Neural cell (in vitro differentiated cells): Measurements from ENCODE around the gene OR8G1. TPM values are rescaled to one million over a fixed set of nuclear protein-coding genes. Genes with fewer than 3 reads are reported as not detected.
"Not testable (repeated sequence)": the region's sequence is repeated elsewhere in the genome, so short reads cannot be mapped to it uniquely, and the experiment has no call there.

Experiments
- H2AFZ ChIP-seq: fragments of 200-600, 300-800 bp; sonication (generic), shearing (Covaris generic); 2 replicates; pipeline ENCODE4 v1.6.0; 2014; ENCODE audit warnings: low read depth, mild to moderate bottlenecking, antibody characterized with exemption, low read length, moderate library complexity
- H3F3A ChIP-seq: fragments of 200-600 bp; shearing (Covaris generic); 2 replicates; pipeline ENCODE4 v1.6.1; 2016; ENCODE audit warnings: mild to moderate bottlenecking, moderate library complexity, mixed read lengths, antibody characterized with exemption, low read length; ENCODE audit not compliant: insufficient read depth, poor library complexity, severe bottlenecking
- H3K27ac ChIP-seq: fragments of 200-600, 300-800 bp; sonication (generic), shearing (Covaris generic); 2 replicates; pipeline ENCODE4 v1.5.1; 2014; ENCODE audit warnings: mild to moderate bottlenecking, low read length, moderate library complexity
- H3K27me3 ChIP-seq: fragments of 300-800, 200-600 bp; sonication (generic), shearing (Covaris generic); 2 replicates; pipeline ENCODE4 v1.6.0; 2014; ENCODE audit warnings: mild to moderate bottlenecking, low read depth, low read length, moderate library complexity; ENCODE audit not compliant: insufficient read depth
- H3K36me3 ChIP-seq: fragments of 300-800, 200-600 bp; sonication (generic), shearing (Covaris generic); 2 replicates; pipeline ENCODE4 v1.5.1; 2014; ENCODE audit warnings: mild to moderate bottlenecking, antibody characterized with exemption, low read length, moderate library complexity; ENCODE audit not compliant: insufficient read depth
- H3K4me2 ChIP-seq: fragments of 300-800, 200-600 bp; sonication (generic), shearing (Covaris generic); 2 replicates; pipeline ENCODE4 v1.6.0; 2014; ENCODE audit warnings: mild to moderate bottlenecking, low read length
- H3K4me3 ChIP-seq: fragments of 300-800, 200-600 bp; sonication (generic), shearing (Covaris generic); 2 replicates; pipeline ENCODE4 v1.5.1; 2014; ENCODE audit warnings: mild to moderate bottlenecking, low read length, moderate library complexity
- H3K79me2 ChIP-seq: fragments of 200-600 bp; shearing (Covaris generic); replicated peaks from 2 replicates; pipeline ENCODE4 v1.6.0; 2014; ENCODE audit warnings: mild to moderate bottlenecking, low read length, moderate library complexity; ENCODE audit not compliant: insufficient read depth
- H3K9ac ChIP-seq: fragments of 300-800, 200-600 bp; sonication (generic), shearing (Covaris generic); 2 replicates; pipeline ENCODE4 v1.6.1; 2016; ENCODE audit warnings: mild to moderate bottlenecking, low read length, mixed read lengths
- H3K9me2 ChIP-seq: fragments of 200-600 bp; shearing (Covaris generic); 2 replicates; pipeline ENCODE4 v1.6.1; 2016; ENCODE audit warnings: mild to moderate bottlenecking, low read length, mixed read lengths; ENCODE audit not compliant: insufficient read depth
- H3K9me3 ChIP-seq: fragments of 200-600, 300-800 bp; sonication (generic), shearing (Covaris generic); 2 replicates; pipeline ENCODE4 v1.6.1; 2016; ENCODE audit warnings: mild to moderate bottlenecking, mixed run types, low read length, moderate library complexity, mixed read lengths
- H4K20me1 ChIP-seq: fragments of 200-600 bp; shearing (Covaris generic); 2 replicates; pipeline ENCODE4 v1.6.1; 2016; ENCODE audit warnings: mild to moderate bottlenecking, mixed run types; ENCODE audit not compliant: insufficient read depth
- CTCF ChIP-seq: fragments of 450-650 bp; IDR thresholded peaks from 2 replicates; pipeline ENCODE4 v1.5.1; 2014; ENCODE audit warnings: antibody characterized with exemption, mild to moderate bottlenecking, moderate library complexity; ENCODE audit not compliant: poor library complexity, severe bottlenecking
- EP300 ChIP-seq: fragments of 450-650 bp; conservative IDR thresholded peaks from 2 replicates; pipeline ENCODE4 v1.6.1; 2014; ENCODE audit warnings: antibody characterized with exemption, mild to moderate bottlenecking, moderate library complexity; ENCODE audit not compliant: poor library complexity, severe bottlenecking
- POLR2AphosphoS5 ChIP-seq: IDR thresholded peaks from 2 replicates; pipeline ENCODE4 v1.6.1; 2012
- RAD21 ChIP-seq: fragments of 450-650 bp; conservative IDR thresholded peaks from 2 replicates; pipeline ENCODE4 v1.6.1; 2014; ENCODE audit warnings: antibody characterized with exemption, mild to moderate bottlenecking, moderate library complexity
- REST ChIP-seq: IDR thresholded peaks from 2 replicates; pipeline ENCODE4 v1.6.1; 2012; ENCODE audit warnings: borderline replicate concordance
- TAF1 ChIP-seq: IDR thresholded peaks from 2 replicates; pipeline ENCODE4 v1.6.1; 2012; ENCODE audit warnings: low read depth
- polyA plus RNA-seq: library from polyadenylated mRNA; depleted of rRNA; stranded (reverse); fragments of >200 nt; gene quantifications from 2 replicates; pipeline ENCODE4 v1.2.3, GENCODE V29; 2014

OR8G1 gene
- polyA plus RNA-seq, 1 donor from 2014 or later: not detected

GRCh38 chr11:124233376-124233775 lies 7.5 kb upstream of the OR8G1 start:
- Histone ChIP-seq H4K20me1 (no peaks in the 10 kb centered on the region), H3F3A (no peaks in the 10 kb centered on the region), H3K9me2 (no peaks in the 10 kb centered on the region), H3K4me3 (no peak overlapping the region), H3K27ac (no peak overlapping the region), H3K79me2 (no peaks in the 10 kb centered on the region), H3K27me3 (no peaks in the 10 kb centered on the region), H3K9me3 (no peaks in the 10 kb centered on the region), H3K4me2 (no peak overlapping the region), H2AFZ (no peak overlapping the region), H3K36me3 (no peaks in the 10 kb centered on the region), H3K9ac (no peak overlapping the region)
- no peak for TF ChIP-seq RAD21
- TF ChIP-seq EP300: no peak
- no peak for TF ChIP-seq CTCF
- TF ChIP-seq POLR2AphosphoS5: no peak
- no peak for TF ChIP-seq TAF1
- no peak for TF ChIP-seq REST

GRCh38 chr11:124238512-124238911 lies 2.4 kb upstream of the OR8G1 start:
- Histone ChIP-seq H3K27ac (no peak overlapping the region), H3K79me2 (no peaks in the 10 kb centered on the region), H3F3A (no peaks in the 10 kb centered on the region), H3K4me3 (no peak overlapping the region), H3K9me2 (no peaks in the 10 kb centered on the region), H3K9ac (no peak overlapping the region), H3K4me2 (no peak overlapping the region), H4K20me1 (no peaks in the 10 kb centered on the region), H3K36me3 (no peaks in the 10 kb centered on the region), H2AFZ (no peak overlapping the region), H3K27me3 (no peaks in the 10 kb centered on the region), H3K9me3 (no peaks in the 10 kb centered on the region)
- TF ChIP-seq REST: no peak
- no peak for TF ChIP-seq RAD21

GRCh38 chr11:124249869-124250268 lies 9.0 kb downstream of the OR8G1 start:
- not testable (repeated sequence) for H4K20me1 ChIP-seq, H3K9me2 ChIP-seq, H2AFZ ChIP-seq, H3K9ac ChIP-seq, H3K36me3 ChIP-seq, H3K27me3 ChIP-seq, H3K4me2 ChIP-seq, H3K27ac ChIP-seq, H3K79me2 ChIP-seq, H3K4me3 ChIP-seq, H3F3A ChIP-seq, H3K9me3 ChIP-seq
